GM21390 (cell line): ENCODE results near the gene MLLT10.
A peak's percentile ranks its signal among the peaks of the same experiment; 100 is the strongest.

Experiments used
- ATAC-seq: cut with Tn5 transposase; IDR thresholded peaks from one replicate; pipeline ENCODE4 v1.9.1; 2021; ENCODE audit not compliant: unreplicated experiment

Gene MLLT10

DNA sequence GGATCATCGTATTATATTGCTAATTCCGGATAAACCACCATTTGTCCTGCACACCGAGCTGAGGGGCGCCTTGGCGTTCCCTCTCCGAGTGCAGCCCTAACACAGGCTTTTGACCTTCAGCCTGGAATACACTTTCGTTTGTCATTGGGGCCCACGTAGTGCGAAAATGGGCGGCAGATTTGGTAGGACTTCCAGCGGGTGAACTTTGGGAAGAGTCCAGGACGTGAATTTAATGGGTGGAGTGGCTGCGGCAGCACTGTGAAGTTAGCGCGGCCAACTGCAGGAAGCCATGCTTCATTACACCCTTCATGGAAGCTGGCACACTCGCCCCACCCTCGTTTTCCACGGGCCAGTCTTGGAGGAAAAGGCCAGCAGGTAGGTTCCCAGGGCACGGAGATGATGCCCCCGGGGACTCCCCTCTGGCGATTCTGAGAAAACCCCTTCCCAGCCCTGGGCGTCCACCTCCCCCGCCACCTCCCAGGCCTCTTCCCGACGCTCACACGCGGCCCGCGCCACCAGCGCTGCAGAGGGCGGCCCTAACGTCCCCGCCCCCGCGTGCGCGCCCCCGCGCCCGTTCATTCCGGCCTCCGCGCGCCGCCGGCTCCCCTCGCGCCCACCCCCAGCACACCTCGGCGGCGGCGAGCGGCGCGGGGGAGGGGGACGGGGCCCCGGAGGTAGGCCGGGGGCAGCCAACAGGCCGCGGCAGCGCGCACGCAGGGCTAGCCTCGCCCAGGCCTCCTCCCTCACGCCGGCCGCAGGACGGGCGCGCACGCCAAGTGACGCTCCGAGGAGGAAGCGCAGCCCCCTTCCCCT lies at the start of gene MLLT10:
Gene MLLT10 (plus strand): TSS at position 766 of the 813 bp plus-strand sequence. CDS start 413 bp downstream, outside the sequence.
- ATAC-seq, result peak; percentile 86

DNA sequence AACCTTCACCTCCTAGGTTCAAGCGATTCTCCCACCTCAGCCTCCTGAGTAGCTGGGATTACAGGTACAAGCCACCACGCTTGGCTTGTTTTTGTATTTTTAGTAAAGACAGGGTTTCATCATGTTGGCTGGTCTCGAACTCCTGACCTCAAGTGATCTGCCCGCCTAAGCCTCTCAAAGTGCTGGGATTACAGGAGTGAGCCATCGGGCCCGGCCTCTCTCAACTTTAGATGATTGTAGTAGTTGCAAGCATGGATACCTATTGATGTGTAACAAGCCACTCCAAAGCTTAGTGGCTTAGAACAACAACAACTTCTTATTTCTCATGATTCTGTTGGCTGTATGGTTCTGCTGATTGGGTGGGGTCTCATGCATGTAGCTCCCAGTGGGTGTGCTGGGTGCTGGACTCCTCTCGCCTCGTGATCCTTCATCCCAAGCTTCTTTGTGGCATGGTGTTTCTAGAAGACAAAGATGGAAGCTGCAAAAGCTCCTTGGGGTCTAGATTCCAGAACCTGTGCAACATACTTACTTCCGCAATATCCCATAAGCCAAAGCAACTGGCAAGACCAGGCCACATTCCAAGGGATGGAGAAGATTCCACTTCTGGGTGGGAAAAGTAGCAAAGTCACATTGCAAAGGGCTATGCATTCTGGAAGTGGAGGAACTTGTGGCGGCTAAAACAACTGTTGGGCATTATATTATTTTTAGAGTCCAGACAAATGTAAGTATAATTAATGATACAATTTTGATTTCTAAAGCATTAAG lies 46.4 kb upstream of the MLLT10 start:
- no peak for ATAC-seq

- ATAC-seq, result no peak
Measured at GRCh38 chr10:21488246-21488956, 45.6 kb upstream of the MLLT10 start.

DNA sequence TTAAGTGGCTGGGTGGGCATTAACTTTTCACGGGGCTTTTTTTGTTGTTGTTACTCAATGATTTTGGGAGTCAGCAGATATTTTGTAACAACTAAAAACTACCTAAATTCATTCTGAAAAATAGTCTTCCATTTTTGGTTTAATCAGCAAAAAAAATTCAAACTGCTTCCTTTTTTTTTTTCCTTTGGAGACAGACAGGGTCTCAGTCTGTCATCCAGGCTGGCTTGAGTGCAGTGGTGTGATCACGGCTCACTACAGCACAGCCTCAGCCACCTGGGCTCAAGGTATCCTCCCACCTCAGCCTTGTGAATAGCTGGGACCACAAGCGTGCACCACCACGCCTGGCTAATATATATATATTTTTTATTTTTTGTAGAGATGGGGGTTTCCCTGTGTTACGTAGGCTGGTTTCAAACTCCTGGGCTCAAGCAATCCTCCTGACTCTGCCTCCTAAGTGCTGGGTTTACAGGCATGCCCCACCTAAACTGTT lies 45.0 kb upstream of the MLLT10 start:
- ATAC-seq, result no peak

GRCh38 chr10:21490028-21490710 lies 43.9 kb upstream of the MLLT10 start:
- no peak for ATAC-seq

GRCh38 chr10:21490711-21491105 lies 43.3 kb upstream of the MLLT10 start:
- ATAC-seq, result no peak

GRCh38 chr10:21492421-21492820 lies 41.6 kb upstream of the MLLT10 start:
- no peak for ATAC-seq

DNA sequence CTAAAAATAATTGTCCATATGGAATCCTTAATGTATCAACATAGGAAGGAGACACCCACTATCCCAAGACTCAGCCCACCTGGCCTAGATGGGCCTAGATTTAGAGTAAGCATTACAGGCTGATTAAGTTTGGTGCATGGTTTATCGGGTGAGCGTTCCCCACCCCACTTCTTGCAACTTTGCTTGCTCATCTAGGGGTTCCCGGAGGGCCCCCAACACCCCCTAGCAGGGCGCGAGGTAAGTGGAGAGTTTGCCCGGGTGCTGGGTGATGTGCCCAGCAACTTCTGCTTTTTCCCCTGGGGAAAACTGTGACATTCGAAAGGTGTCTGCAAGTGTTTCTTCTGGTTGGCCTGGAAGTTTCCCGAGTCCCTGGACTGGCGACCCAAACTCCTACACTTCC lies 40.2 kb upstream of the MLLT10 start:
- ATAC-seq, result no peak

DNA sequence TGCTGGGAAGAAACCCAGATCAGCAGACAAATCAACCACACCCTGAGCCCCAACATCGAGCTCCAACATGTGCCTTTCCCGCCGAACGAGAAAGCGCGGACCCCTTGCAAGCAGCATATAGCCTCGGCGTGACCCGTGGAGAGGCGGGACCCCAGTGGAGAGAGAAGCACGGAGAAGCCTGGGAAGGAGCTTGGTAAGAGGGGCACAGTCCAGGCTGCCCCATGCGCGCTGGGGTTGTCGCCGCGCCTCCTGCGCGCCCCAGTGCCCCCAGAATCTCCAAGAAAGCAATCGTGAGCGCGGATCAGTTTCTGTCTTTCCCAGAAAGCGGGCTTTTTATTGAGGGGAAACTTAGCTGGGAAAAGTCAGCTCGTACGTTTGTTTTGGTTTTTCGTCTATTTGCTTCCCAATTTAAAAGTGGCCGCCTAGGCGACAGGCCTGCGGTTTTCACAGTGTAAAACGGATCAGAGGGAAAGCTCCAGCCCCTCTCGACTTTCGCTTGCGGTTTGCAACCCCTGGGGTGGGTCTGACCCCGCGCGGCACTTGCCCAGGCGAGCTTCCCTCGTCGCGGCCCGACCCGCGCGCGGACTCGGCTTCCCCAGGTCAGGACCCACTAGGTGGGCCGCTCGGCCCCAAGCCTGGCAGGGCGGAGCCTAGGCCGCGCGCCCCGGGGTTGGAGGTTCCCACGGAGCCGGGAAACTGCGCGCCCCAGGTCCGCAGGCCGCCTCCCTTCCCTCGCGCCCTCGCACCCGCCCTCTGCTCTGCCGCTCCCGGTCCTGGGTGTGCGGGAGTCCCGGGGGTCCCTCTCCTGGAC lies 39.6 kb upstream of the MLLT10 start:
- no peak for ATAC-seq

DNA sequence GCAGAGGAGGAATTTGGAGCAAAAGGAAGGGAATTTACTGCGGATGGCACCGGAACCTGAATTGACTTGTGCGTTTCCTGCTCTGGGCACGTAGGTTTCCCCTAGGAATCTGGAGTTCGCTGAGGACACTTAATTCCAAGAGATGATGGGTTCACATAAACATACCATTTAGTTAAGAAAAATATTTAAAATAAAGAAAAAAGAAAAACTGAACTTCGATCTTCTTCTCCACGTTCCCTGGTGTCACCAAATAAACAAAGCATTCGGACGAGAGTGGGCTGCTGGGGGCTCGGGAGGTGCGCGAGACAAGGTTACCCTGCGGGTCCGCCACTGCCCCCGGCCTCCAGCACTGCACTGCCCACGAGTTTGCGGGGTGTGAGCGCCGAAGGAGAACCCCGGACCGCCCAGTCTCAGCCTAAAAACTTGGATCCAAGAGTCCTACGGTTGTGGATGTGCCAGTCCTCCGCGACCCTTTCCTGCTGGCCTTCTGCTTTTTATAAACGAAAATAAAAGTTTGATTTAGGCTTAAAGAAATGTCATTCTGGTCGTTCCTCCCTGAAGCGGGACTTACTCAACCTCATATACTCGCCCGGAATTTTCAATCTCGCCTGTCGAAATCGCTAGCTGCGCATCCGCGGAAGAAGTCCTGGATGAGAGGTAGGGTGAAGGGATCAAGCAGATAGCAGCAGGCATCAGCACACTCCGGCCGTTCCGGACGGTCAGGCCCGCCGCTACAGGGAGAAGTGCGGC lies 38.9 kb upstream of the MLLT10 start:
- peak; percentile 3 for ATAC-seq

DNA sequence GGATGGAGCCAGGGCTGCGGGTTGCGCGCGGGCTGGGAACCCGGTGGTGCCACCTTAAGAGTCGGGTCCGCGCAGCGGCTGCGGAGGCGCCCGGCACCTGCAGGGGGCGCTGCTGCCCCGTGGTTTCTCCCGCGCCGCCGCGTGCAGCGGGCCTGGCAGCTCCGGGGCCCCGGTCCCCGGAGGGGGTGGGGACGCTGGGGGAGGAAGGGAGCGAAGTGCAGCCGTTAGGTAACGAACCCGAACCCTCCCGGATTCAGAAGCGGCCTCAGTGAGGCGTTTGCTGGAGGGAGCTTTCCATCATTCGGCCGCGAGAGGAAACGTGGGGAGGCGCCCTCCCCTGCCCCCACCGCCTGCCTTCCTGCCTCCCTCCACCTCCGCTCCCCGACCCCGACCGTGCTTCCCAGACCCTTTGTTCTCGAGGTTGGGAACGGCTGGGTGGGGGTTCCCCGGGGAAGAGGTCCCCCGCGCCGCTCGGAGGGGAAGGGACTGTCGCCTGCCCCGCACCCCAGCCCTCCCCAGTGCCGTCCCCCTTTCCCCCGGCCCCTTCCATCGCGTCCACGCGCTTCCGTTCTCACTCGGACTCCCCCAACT lies 38.2 kb upstream of the MLLT10 start:
- ATAC-seq, result peak; percentile 70

DNA sequence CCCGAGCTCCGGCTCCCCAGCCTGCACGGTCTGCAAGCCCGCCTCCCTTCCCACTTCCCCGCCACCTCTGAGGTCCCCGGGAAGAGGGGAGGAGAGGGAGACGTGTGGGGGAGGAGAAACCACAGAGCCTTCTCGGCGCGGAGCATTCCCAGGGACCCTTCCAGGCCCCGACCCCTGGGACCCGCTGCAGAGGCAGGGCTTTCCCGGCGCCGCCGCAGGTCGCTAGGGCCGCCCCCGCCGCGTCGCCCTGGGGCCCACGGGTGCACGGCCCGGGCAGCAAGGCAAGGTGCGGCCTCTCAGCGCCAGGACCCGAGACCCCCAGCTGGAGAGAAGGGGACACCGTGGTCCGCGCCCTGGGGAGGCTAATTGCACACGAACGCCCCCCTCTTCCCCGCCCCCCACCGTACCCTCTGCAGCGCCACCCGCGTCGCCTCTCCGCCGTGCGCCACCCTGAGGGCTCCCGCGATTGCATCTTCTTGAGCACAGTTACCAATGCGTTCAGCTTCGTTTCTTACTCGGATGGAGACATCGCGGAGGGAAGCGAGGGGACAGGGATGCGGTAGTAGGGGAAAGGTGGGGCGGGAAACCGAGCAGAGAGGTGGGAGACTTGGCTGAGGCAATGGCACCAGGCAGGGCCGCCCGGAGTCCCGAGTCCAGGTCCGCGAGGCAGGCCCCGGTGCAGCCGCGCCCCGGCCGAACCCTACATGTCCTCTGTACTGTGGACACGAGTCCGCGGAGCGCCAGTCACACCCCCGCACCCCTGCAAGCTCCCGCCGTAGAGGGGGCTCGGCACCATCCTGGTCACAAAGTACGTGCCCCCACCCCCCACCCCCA lies 37.5 kb upstream of the MLLT10 start:
- peak; percentile 46 for ATAC-seq

DNA sequence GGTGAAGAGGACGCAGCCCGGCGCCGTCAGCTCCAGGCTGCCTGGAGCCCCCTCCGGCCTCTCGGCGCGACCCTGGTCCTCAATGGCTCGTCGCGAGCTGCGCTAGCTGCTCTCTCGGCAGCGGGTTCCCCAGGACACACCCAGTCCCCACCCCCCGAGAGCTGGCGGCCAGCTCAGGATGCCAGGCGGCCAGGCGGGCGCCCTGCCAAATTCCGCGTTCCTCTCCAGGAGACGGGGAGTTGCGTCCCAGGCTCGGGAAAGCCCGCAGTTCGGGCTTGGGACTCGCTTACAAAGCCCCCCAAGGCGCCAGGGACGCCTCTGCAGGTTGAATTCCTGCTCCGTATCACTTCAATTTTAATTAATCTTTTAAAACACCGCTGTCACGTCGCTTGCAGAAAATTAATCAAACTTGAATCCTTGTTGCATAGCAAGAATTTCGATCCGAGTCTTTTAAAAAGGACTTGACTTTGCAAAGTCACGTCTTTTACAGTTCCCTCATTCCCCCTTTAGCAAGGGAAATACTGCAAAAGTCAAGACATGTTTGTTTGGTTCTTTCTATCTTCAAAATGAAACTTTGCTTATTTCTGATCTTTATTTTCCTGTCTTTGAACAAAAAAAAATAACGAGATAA lies 36.7 kb upstream of the MLLT10 start:
- ATAC-seq, result no peak

GRCh38 chr10:21498377-21498776 lies 35.7 kb upstream of the MLLT10 start:
- no peak for ATAC-seq

DNA sequence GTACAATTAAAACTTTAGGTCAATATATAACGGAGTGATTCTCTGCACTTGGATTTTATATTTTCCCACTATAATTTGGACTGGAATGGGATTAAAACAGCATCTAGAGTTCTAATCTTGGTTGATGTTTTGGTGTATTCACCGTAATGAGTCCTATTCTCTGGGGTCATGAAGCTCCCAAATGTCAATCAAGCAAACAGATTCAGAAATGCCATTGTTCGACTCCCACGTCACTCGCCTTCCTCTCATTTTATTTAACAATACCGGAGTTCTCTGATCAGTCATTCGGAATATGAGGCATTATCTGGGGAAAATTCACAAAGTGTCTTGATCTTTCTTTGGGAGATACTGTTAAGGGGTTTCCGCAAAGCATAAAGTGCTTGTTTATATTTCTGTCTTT lies 35.0 kb upstream of the MLLT10 start:
- no peak for ATAC-seq

- ATAC-seq, result no peak
Measured at GRCh38 chr10:21499701-21500577, 34.1 kb upstream of the MLLT10 start.

GRCh38 chr10:21500578-21500910 lies 33.5 kb upstream of the MLLT10 start:
- ATAC-seq, result no peak
